SK-N-SH treated with all-trans-retinoic acid at 6 μM for 48 hours (cell line): ENCODE data around the gene GP1BA.

Source experiments
- ARNTL ChIP-seq: fragments of 450-650 bp; formaldehyde crosslinking; IDR thresholded peaks from 2 replicates; pipeline ENCODE4 v1.5.0; 2020; ENCODE audit warnings: low read depth, mild to moderate bottlenecking, moderate library complexity, borderline replicate concordance
- CSDC2 ChIP-seq: fragments of 250-450 bp; sonication (Bioruptor Pico); IDR thresholded peaks from 2 replicates; pipeline ENCODE4 v1.5.0; 2020; ENCODE audit warnings: mild to moderate bottlenecking, moderate library complexity
- OSR1 ChIP-seq: fragments of 250-450 bp; sonication (Bioruptor Pico); IDR thresholded peaks from 2 replicates; pipeline ENCODE4 v1.8.0; 2022; ENCODE audit warnings: moderate library complexity, mild to moderate bottlenecking, inconsistent platforms
- PATZ1 ChIP-seq: fragments of 250-450 bp; sonication (Bioruptor Pico); IDR thresholded peaks from 2 replicates; pipeline ENCODE4 v1.8.0; 2020; ENCODE audit warnings: mild to moderate bottlenecking, moderate library complexity, borderline replicate concordance
- PPARA ChIP-seq: fragments of 250-450 bp; sonication (Bioruptor Pico); IDR thresholded peaks from 2 replicates; pipeline ENCODE4 v1.5.0; 2020; ENCODE audit warnings: mild to moderate bottlenecking, borderline replicate concordance
- RARB ChIP-seq: fragments of 250-450 bp; sonication (Bioruptor Pico); IDR thresholded peaks from 2 replicates; pipeline ENCODE4 v1.8.0; 2021; ENCODE audit warnings: mild to moderate bottlenecking, moderate library complexity
- ZC3H10 ChIP-seq: fragments of 250-450 bp; sonication (Bioruptor Pico); IDR thresholded peaks from 2 replicates; pipeline ENCODE4 v1.5.1; 2021; ENCODE audit warnings: mild to moderate bottlenecking, moderate library complexity
- ZFP3 ChIP-seq: fragments of 250-450 bp; sonication (Bioruptor Pico); IDR thresholded peaks from 2 replicates; pipeline ENCODE4 v1.5.0; 2020; ENCODE audit warnings: mild to moderate bottlenecking, moderate library complexity
- ZFP30 ChIP-seq: fragments of 450-650 bp; formaldehyde crosslinking; IDR thresholded peaks from 2 replicates; pipeline ENCODE4 v1.5.0; 2022; ENCODE audit warnings: mild to moderate bottlenecking, moderate library complexity
- ZNF8 ChIP-seq: fragments of 450-650 bp; formaldehyde crosslinking; IDR thresholded peaks from 2 replicates; pipeline ENCODE4 v1.5.0; 2020; ENCODE audit warnings: mild to moderate bottlenecking, moderate library complexity
- TF ChIP-seq, protein P1 (sequence below): fragments of 250-450 bp; sonication (Bioruptor Pico); IDR thresholded peaks from 2 replicates; pipeline ENCODE4 v1.5.0; 2020; ENCODE audit warnings: mild to moderate bottlenecking, moderate library complexity
- TF ChIP-seq, protein P2 (sequence below): fragments of 250-450 bp; sonication (Bioruptor Pico); IDR thresholded peaks from 2 replicates; pipeline ENCODE4 v1.5.1; 2020; ENCODE audit warnings: low read depth, mild to moderate bottlenecking, moderate library complexity
- TF ChIP-seq, protein P3 (sequence below): fragments of 250-450 bp; sonication (Bioruptor Pico); IDR thresholded peaks from 2 replicates; pipeline ENCODE4 v1.8.0; 2021; ENCODE audit warnings: low read depth, mild to moderate bottlenecking, moderate library complexity, borderline replicate concordance
- TF ChIP-seq, protein P4 (sequence below): fragments of 250-450 bp; sonication (Bioruptor Pico); IDR thresholded peaks from 2 replicates; pipeline ENCODE4 v1.5.1; 2021; ENCODE audit warnings: mild to moderate bottlenecking, moderate library complexity

GRCh38 chr17:4980644-4981216 is 48.7 kb downstream of the GP1BA start:
- TF ChIP-seq ZFP30 (CRISPR knock-in tag) = no peak
- TF ChIP-seq PATZ1 (CRISPR knock-in tag) = no peak
- no peak for TF ChIP-seq RARB
- TF ChIP-seq ARNTL (CRISPR knock-in tag) = no peak
- TF ChIP-seq, protein P1, sequence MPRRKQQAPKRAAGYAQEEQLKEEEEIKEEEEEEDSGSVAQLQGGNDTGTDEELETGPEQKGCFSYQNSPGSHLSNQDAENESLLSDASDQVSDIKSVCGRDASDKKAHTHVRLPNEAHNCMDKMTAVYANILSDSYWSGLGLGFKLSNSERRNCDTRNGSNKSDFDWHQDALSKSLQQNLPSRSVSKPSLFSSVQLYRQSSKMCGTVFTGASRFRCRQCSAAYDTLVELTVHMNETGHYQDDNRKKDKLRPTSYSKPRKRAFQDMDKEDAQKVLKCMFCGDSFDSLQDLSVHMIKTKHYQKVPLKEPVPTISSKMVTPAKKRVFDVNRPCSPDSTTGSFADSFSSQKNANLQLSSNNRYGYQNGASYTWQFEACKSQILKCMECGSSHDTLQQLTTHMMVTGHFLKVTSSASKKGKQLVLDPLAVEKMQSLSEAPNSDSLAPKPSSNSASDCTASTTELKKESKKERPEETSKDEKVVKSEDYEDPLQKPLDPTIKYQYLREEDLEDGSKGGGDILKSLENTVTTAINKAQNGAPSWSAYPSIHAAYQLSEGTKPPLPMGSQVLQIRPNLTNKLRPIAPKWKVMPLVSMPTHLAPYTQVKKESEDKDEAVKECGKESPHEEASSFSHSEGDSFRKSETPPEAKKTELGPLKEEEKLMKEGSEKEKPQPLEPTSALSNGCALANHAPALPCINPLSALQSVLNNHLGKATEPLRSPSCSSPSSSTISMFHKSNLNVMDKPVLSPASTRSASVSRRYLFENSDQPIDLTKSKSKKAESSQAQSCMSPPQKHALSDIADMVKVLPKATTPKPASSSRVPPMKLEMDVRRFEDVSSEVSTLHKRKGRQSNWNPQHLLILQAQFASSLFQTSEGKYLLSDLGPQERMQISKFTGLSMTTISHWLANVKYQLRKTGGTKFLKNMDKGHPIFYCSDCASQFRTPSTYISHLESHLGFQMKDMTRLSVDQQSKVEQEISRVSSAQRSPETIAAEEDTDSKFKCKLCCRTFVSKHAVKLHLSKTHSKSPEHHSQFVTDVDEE (CRISPR knock-in tag) = no peak
- TF ChIP-seq, protein P2, sequence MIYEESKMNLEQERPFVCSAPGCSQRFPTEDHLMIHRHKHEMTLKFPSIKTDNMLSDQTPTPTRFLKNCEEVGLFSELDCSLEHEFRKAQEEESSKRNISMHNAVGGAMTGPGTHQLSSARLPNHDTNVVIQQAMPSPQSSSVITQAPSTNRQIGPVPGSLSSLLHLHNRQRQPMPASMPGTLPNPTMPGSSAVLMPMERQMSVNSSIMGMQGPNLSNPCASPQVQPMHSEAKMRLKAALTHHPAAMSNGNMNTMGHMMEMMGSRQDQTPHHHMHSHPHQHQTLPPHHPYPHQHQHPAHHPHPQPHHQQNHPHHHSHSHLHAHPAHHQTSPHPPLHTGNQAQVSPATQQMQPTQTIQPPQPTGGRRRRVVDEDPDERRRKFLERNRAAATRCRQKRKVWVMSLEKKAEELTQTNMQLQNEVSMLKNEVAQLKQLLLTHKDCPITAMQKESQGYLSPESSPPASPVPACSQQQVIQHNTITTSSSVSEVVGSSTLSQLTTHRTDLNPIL = no peak
- no peak for TF ChIP-seq ZFP3 (CRISPR knock-in tag)
- TF ChIP-seq, protein P3, sequence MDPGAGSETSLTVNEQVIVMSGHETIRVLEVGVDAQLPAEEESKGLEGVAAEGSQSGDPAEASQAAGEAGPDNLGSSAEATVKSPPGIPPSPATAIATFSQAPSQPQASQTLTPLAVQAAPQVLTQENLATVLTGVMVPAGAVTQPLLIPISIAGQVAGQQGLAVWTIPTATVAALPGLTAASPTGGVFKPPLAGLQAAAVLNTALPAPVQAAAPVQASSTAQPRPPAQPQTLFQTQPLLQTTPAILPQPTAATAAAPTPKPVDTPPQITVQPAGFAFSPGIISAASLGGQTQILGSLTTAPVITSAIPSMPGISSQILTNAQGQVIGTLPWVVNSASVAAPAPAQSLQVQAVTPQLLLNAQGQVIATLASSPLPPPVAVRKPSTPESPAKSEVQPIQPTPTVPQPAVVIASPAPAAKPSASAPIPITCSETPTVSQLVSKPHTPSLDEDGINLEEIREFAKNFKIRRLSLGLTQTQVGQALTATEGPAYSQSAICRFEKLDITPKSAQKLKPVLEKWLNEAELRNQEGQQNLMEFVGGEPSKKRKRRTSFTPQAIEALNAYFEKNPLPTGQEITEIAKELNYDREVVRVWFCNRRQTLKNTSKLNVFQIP (CRISPR knock-in tag) = no peak
- TF ChIP-seq ZC3H10 = no peak
- TF ChIP-seq CSDC2 (CRISPR knock-in tag) = no peak
- TF ChIP-seq ZNF8 (CRISPR knock-in tag) = no peak
- no peak for TF ChIP-seq OSR1
- no peak for TF ChIP-seq PPARA (CRISPR knock-in tag)
- TF ChIP-seq, protein P4, sequence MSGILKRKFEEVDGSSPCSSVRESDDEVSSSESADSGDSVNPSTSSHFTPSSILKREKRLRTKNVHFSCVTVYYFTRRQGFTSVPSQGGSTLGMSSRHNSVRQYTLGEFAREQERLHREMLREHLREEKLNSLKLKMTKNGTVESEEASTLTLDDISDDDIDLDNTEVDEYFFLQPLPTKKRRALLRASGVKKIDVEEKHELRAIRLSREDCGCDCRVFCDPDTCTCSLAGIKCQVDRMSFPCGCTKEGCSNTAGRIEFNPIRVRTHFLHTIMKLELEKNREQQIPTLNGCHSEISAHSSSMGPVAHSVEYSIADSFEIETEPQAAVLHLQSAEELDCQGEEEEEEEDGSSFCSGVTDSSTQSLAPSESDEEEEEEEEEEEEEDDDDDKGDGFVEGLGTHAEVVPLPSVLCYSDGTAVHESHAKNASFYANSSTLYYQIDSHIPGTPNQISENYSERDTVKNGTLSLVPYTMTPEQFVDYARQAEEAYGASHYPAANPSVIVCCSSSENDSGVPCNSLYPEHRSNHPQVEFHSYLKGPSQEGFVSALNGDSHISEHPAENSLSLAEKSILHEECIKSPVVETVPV (CRISPR knock-in tag) = no peak
